Activated naive CD4-positive, alpha-beta T cell treated with anti-CD3 and anti-CD28 coated beads, Interleukin-2, amount 50 U/mL, for 72 hours (primary cell): ENCODE data around the gene LCE2C. TPM values are rescaled to one million over a fixed set of nuclear protein-coding genes. Genes with fewer than 3 reads are reported as not detected.

ENCODE experiments used
- ATAC-seq, 2 donors: fragments of 150-1000 bp; cut with Tn5 transposase; 2 replicates each; pipeline ENCODE4 v1.10.0; 2021; ENCODE audit warnings: mild to moderate bottlenecking in 2 of 2, moderate library complexity in 2 of 2
- DNase-seq, 2 donors: peaks; one replicate each; pipeline ENCODE4 v3.0.0; 2021 to 2022; ENCODE audit warnings: low spot score in 2 of 2
- H3K27ac Mint-ChIP-seq, 2 donors: one replicate each; pipeline ENCODE4 v1.8.0; 2022; ENCODE audit warnings: mild to moderate bottlenecking in 2 of 2, mixed read lengths in 2 of 2
- H3K36me3 Mint-ChIP-seq, 2 donors: one replicate each; pipeline ENCODE4 v1.8.0; 2022; ENCODE audit warnings: mixed read lengths in 2 of 2
- H3K9me3 Mint-ChIP-seq, 2 donors: one replicate each; pipeline ENCODE4 v1.8.0; 2022; ENCODE audit warnings: mixed read lengths in 2 of 2
- total RNA-seq, 2 donors: library from RNA; stranded (reverse); gene quantifications; one replicate each; pipeline ENCODE4 v1.2.3, GENCODE V29; 2022

The LCE2C gene
- total RNA-seq, 2 donors from 2014 or later = not detected

GRCh38 chr1:152697701-152698600 is 22.9 kb downstream of the LCE2C start, which contains the start of gene LCE2A:
Gene LCE2A (plus strand): TSS chr1:152698345. CDS start chr1:152698902, 557 bp downstream.
- Mint-ChIP-seq H3K9me3 (no peaks in the 10 kb centered on the region), H3K27ac (no peak within 1 kb of the TSS), H3K36me3 (no peaks in the 10 kb centered on the region)
- no peak for ATAC-seq
- no peak for DNase-seq

GRCh38 chr1:152699746-152700145 is 24.7 kb downstream of the LCE2C start:
- no peak for ATAC-seq
- no peak for DNase-seq
- peaks cover 0 to 4% of the 10 kb centered on the region in 2 donors for H3K9me3 Mint-ChIP-seq
- H3K36me3 Mint-ChIP-seq = peaks cover 0 to 4% of the 10 kb centered on the region in 2 donors
- H3K27ac Mint-ChIP-seq = no peak overlapping the region

GRCh38 chr1:152707860-152708259 is 32.8 kb downstream of the LCE2C start, which contains the start of gene LCE4A:
Gene LCE4A (plus strand): TSS chr1:152708160. CDS start chr1:152709076, 916 bp downstream.
- peaks cover 0 to 4% of the 10 kb centered on the region in 2 donors for H3K36me3 Mint-ChIP-seq
- peaks cover 0 to 7% of the 10 kb centered on the region in 2 donors for H3K9me3 Mint-ChIP-seq
- no peak for DNase-seq
- no peak within 1 kb of the TSS for H3K27ac Mint-ChIP-seq
- ATAC-seq = no peak

- ATAC-seq (no peak), DNase-seq (no peak)
- H3K9me3 Mint-ChIP-seq = peaks cover 6 to 8% of the 10 kb centered on the region in 2 donors
- no peak overlapping the region for H3K27ac Mint-ChIP-seq
- H3K36me3 Mint-ChIP-seq = no peaks in the 10 kb centered on the region
Observed at GRCh38 chr1:152718238-152718637, 43.2 kb downstream of the LCE2C start.

- no peak for ATAC-seq
- H3K9me3 Mint-ChIP-seq = no peaks in the 10 kb centered on the region
- no peak for DNase-seq
- H3K27ac Mint-ChIP-seq = no peak overlapping the region
- no peaks in the 10 kb centered on the region for H3K36me3 Mint-ChIP-seq
Observed at GRCh38 chr1:152725261-152725660, 50.2 kb downstream of the LCE2C start.

Other genes with a start within 250 kb of the LCE2C start
- not detected for gene LCE5A, start 164.5 kb upstream of the LCE2C start, total RNA-seq
- gene CRCT1, start 160.8 kb upstream of the LCE2C start, total RNA-seq = not detected
- gene LCE3E, start 108.5 kb upstream of the LCE2C start, total RNA-seq = not detected
- gene LCE3D, start 94.8 kb upstream of the LCE2C start, total RNA-seq = not detected
- not detected for gene LCE3C, start 75.0 kb upstream of the LCE2C start, total RNA-seq
- not detected for gene LCE3B, start 61.5 kb upstream of the LCE2C start, total RNA-seq
- not detected for gene LCE3A, start 52.2 kb upstream of the LCE2C start, total RNA-seq
- gene LCE2D, start 11.9 kb upstream of the LCE2C start, total RNA-seq = not detected
- gene LCE2B, start 10.8 kb downstream of the LCE2C start, total RNA-seq = not detected
- not detected for gene LCE2A, start 23.1 kb downstream of the LCE2C start, total RNA-seq
- gene LCE4A, start 32.9 kb downstream of the LCE2C start, total RNA-seq = not detected
- gene KPRP, start 82.7 kb downstream of the LCE2C start, total RNA-seq = not detected
- not detected for gene LCE1F, start 99.9 kb downstream of the LCE2C start, total RNA-seq
- not detected for gene LCE1E, start 111.0 kb downstream of the LCE2C start, total RNA-seq
- not detected for gene LCE1D, start 121.4 kb downstream of the LCE2C start, total RNA-seq
- gene LCE1C, start 131.4 kb downstream of the LCE2C start, total RNA-seq = not detected
- gene LCE1B, start 136.7 kb downstream of the LCE2C start, total RNA-seq = not detected
- gene LCE1A, start 152.2 kb downstream of the LCE2C start, total RNA-seq = not detected
- not detected for gene LCE6A, start 167.6 kb downstream of the LCE2C start, total RNA-seq
- gene LCE7A, start 184.7 kb downstream of the LCE2C start, total RNA-seq = not detected
- not detected for gene SMCP, start 203.0 kb downstream of the LCE2C start, total RNA-seq
- gene IVL, start 233.3 kb downstream of the LCE2C start, total RNA-seq = not detected